Hepatocyte (in vitro differentiated cells): Measurements from ENCODE around the gene IDH3G.

Experiments used
- EZH2 ChIP-seq: fragments of 200-600 bp; sonication (generic); IDR thresholded peaks from 2 replicates; pipeline ENCODE4 v1.6.1; 2016; ENCODE audit warnings: antibody characterized with exemption, mild to moderate bottlenecking, borderline replicate concordance
- TF ChIP-seq, protein P1 (sequence below): fragments of 200-600 bp; sonication (generic); IDR thresholded peaks from 2 replicates; pipeline ENCODE4 v1.5.1; 2016; ENCODE audit warnings: antibody characterized with exemption, mild to moderate bottlenecking; ENCODE audit not compliant: poor library complexity

DNA sequence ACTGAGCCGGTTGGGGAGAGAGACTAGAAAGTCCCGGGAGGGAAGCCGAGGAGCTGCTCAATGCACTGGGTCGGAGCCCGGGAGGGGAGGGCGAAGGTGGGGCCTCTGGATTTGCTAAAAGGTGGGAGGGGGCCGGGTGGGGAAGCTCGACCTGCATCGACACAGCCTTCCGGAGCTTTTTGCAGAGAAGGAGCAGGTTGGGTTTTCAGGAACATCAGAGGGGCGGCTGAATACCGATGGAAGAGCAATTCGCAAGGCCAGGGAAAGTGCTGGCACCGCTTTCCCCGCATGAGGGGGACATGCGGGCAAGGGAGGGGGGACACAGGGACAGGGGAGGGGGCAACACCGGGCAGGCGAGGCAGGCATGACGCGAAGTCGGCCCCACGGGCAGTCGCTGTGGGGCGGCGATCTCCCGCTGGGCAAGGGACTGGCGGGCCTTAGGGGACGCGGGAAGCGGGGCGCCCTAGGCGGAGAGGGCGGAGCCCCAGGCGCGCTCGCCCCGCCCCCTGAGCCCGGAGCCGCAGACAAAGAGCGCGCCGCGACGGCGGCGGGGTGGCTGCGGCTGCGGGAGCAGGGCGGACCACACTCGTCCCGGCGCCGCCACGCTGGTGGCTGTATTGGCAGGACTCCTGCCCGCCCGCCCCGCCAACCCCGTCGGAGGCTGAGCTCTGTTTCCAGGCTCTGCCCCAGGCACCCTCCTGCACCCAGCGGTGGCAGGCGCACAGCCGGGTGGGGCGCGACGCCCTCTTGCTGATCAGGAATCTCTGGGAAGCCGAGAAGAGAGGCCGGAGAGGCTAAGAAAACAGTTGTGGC is 24.6 kb upstream of the IDH3G start:
- TF ChIP-seq, protein P1, sequence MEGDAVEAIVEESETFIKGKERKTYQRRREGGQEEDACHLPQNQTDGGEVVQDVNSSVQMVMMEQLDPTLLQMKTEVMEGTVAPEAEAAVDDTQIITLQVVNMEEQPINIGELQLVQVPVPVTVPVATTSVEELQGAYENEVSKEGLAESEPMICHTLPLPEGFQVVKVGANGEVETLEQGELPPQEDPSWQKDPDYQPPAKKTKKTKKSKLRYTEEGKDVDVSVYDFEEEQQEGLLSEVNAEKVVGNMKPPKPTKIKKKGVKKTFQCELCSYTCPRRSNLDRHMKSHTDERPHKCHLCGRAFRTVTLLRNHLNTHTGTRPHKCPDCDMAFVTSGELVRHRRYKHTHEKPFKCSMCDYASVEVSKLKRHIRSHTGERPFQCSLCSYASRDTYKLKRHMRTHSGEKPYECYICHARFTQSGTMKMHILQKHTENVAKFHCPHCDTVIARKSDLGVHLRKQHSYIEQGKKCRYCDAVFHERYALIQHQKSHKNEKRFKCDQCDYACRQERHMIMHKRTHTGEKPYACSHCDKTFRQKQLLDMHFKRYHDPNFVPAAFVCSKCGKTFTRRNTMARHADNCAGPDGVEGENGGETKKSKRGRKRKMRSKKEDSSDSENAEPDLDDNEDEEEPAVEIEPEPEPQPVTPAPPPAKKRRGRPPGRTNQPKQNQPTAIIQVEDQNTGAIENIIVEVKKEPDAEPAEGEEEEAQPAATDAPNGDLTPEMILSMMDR = no peak
- no peak for TF ChIP-seq EZH2
